Sigmoid colon (tissue), 4 donors: ENCODE results near the gene NAALADL2.

Experiments
- EP300 ChIP-seq, 4 donors: sonication (generic); formaldehyde crosslinking; IDR thresholded peaks; one replicate each; pipeline ENCODE4 v1.6.1; 2017; ENCODE audit warnings: antibody characterized with exemption in 4 of 4
- POLR2A ChIP-seq, 2 donors: fragments of 450-650 bp; IDR thresholded peaks; one replicate each; pipeline ENCODE4 v1.6.1; 2016; ENCODE audit warnings: antibody characterized with exemption in 2 of 2, mild to moderate bottlenecking in 2 of 2, moderate library complexity in 2 of 2
- POLR2AphosphoS5 ChIP-seq, 4 donors: sonication (generic); formaldehyde crosslinking; IDR thresholded peaks; one replicate each; pipeline ENCODE4 v1.6.1; 2017; ENCODE audit warnings: antibody characterized with exemption in 4 of 4
- TF ChIP-seq, protein P1 (sequence below), 4 experiments: fragments of 450-650 bp in 3 of 4; fragments of 200-600 bp in 1 of 4; IDR thresholded peaks; one replicate each; pipeline ENCODE4 v1.5.1; 2016 to 2019; ENCODE audit warnings: antibody characterized with exemption in 4 of 4, mild to moderate bottlenecking in 3 of 4, moderate library complexity in 2 of 4

DNA sequence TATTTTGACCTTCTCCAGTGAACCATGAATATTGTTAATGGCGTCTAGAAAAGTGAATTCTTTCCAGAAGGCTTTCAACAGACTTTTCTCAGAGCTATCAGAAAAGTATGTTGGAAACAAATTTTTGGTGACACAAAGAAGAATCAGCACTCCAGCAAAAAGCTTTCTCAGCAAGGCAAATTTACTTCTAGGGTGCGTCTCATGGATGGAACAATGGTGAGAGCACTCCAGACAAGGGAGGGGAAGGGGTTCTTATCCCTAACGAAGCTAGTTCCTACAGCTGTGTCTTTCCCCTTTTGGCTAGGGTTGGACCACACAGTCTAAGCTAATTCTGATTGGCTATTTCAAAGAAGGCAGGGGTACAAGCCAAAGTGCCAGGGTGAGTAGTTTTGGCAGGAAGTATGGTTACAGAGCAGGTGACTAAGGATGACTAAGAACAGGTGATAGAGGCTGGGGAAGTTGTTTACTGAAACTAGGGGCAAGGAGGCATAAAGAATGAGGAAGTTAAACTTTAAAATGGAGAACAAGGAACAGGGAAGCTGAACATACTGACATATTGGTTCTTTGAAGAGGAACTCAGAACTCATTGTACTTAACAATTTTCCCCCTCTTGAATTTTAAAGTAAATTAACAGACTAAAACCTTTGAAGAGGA, 959.8 kb downstream of the NAALADL2 start:
- TF ChIP-seq EP300 (IDR thresholded peaks at IDR 0.05) (no peak), POLR2A (IDR thresholded peaks at IDR 0.05) (no peak), POLR2AphosphoS5 (IDR thresholded peaks at IDR 0.05) (no peak)
- TF ChIP-seq, protein P1, sequence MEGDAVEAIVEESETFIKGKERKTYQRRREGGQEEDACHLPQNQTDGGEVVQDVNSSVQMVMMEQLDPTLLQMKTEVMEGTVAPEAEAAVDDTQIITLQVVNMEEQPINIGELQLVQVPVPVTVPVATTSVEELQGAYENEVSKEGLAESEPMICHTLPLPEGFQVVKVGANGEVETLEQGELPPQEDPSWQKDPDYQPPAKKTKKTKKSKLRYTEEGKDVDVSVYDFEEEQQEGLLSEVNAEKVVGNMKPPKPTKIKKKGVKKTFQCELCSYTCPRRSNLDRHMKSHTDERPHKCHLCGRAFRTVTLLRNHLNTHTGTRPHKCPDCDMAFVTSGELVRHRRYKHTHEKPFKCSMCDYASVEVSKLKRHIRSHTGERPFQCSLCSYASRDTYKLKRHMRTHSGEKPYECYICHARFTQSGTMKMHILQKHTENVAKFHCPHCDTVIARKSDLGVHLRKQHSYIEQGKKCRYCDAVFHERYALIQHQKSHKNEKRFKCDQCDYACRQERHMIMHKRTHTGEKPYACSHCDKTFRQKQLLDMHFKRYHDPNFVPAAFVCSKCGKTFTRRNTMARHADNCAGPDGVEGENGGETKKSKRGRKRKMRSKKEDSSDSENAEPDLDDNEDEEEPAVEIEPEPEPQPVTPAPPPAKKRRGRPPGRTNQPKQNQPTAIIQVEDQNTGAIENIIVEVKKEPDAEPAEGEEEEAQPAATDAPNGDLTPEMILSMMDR (IDR thresholded peaks at IDR 0.05) = no peak
